ENCODE measurements around the gene IL17RA.

DNA sequence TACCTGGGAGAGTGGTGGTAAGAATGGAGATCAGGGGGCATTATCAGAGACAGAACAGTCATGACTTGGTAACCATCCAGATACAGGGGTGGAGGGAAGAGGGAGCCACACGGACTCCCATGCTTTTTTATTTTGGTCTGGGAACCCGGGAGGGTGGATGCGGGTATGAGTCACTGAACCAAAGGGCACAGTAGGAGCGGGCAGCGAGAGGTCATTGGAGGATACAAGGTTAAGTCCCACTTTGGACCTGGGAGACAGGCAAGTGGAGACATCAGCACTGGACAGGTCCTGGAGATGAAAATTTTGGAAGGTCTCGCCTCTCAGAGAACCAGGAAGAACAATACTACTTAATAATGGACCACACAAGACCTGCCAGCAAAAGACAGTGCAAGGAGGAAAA, 67.5 kb downstream of the IL17RA start:
- TF ChIP-seq, protein P1, sequence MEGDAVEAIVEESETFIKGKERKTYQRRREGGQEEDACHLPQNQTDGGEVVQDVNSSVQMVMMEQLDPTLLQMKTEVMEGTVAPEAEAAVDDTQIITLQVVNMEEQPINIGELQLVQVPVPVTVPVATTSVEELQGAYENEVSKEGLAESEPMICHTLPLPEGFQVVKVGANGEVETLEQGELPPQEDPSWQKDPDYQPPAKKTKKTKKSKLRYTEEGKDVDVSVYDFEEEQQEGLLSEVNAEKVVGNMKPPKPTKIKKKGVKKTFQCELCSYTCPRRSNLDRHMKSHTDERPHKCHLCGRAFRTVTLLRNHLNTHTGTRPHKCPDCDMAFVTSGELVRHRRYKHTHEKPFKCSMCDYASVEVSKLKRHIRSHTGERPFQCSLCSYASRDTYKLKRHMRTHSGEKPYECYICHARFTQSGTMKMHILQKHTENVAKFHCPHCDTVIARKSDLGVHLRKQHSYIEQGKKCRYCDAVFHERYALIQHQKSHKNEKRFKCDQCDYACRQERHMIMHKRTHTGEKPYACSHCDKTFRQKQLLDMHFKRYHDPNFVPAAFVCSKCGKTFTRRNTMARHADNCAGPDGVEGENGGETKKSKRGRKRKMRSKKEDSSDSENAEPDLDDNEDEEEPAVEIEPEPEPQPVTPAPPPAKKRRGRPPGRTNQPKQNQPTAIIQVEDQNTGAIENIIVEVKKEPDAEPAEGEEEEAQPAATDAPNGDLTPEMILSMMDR (IDR thresholded peaks at IDR 0.05; ENCODE audit: borderline replicate concordance, extremely low read depth, low read length, poor library complexity, severe bottlenecking) = no peak
- no peak for TF ChIP-seq EZH2 (IDR thresholded peaks at IDR 0.05; ENCODE audit: borderline replicate concordance, low read depth, low read length, severe bottlenecking)

Data from DND-41 (cell line).